GM10847 (cell line): ENCODE results near the gene APOL4.

Experiments used
- POLR2A ChIP-seq: IDR thresholded peaks from 2 replicates; pipeline ENCODE4 v1.6.1; 2011; ENCODE audit not compliant: insufficient read length; ENCODE audit errors: extremely low read depth

APOL4 gene

DNA sequence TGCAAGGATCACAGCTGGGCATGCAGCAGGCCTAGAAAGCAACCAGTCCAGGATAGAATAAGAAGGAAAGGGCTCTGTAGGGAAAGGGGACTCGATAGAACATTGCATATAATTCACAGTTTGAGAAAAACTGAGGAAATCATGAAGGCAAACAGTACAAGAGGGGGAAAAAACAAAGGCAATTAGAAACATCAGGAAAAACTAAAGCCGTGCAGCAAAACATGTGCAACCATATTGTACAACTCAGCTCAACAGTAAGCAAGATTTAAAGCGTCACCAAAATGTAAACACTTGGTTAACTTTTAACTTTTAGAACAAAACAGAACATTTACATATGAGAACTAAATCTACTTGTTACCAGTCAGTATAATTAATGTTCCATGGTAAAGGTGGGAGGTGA, 49.5 kb downstream of the APOL4 start:
- no peak for TF ChIP-seq POLR2A

DNA sequence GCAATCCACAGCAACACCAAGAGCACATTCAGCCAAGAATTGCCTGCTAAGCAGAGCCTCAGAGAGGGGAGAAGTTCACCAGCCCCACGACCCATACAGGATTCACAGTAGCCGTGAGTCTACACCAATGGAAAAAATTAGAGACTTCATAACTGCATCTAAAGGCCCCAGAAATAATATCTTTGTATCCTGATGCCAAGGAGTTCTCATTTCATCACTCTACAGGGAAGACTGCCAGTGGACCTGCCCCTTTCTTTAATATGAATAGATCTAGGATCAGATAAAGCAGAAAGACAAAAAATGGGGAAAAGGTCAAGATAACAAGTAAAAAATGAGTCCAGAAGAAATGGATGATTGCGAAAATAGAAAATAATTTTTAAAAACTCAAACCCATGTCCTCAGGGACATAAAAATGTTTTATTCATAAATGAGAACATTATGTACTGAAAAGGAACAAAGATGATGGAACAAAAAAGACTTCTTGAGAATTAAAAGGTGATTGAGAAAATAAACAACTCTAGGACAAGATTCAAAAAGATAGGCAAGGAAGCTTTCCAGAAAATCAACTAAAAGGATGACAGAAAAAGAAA, 50.5 kb downstream of the APOL4 start:
- no peak for TF ChIP-seq POLR2A

DNA sequence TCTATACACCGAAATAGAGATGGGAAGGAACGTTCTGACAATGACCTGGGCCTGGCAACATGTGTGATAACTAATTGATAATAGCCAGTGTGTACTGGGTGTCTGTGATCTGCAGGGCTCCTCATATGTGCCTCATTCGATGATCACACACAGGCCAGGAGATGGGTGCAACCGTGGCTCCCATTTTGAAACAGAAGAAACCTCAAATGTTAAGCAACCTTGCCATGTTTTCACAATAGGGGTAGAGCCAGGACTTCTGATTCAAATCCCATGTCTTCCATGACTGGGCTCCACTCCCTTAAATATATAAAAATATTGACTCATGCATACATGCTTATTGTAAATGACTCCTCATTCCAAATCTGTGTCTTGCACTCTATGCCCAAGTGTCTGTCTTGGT, 52.2 kb downstream of the APOL4 start:
- no peak for TF ChIP-seq POLR2A

DNA sequence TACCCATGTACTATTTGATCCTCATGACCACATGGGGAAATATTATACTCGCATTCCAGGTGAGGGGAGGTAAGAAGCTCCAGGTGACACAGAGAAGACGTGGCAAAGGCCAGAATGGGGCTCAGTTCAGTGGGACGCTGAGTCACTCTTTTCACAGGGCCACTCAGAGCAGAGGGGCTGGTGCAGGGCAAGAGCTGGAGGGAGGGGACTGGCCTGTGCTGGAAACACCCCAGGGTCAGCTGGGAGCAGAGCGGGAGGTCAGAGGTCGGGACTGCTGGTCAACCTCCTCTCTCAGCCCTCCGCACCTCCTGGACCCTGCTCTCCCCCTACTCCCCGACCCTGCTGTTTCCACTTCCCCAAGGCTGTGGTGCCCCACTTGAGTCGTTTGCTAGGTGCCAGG, 53.2 kb downstream of the APOL4 start:
- TF ChIP-seq POLR2A = no peak

DNA sequence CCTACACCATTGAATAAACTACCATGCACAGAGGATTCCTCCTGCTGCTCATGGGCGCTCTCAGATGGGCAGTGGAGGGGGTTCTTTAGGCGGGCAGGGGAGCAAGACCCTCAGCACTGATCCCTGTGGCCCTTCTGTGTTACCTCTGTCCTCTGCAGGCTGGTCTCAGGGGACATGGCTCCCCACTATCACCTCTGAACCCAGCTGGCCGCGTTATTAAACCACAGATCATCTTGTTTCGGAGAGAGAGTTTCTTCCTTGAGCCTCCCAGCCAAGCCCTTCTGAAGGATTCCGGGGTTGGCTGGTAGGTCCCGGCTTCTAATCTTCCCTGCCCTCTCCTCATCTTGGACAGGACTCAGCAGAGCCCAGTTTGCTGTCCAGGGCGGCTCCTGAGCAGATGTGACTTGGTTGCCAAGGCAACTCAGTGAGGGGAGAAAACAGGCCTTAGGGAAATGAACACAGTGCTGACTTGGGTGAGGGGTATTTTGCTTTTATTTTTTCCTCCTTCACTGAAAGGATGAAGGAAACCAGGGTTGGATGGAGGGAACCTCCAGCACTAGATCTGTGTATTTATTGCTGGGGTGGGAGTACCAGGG, 54.3 kb downstream of the APOL4 start:
- no peak for TF ChIP-seq POLR2A

DNA sequence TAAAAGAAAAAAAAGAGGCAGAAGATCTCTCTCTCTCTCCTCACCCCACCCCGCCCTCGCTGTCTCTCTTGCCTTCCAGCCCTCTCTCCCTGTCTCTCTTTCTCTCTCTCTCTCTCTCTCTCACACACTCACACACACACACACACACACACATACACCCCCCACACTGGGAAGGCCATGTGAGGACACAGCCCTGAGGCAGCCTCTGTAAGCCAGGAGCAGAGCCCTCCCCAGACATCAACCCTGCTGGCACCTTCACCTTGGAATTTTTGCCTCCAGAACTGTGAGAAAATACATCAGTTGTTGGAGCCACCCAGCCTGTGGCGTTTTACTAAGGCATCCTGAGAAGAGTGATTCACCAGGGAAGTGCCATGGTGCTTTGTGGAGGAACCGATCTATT, 55.7 kb downstream of the APOL4 start:
- TF ChIP-seq POLR2A = no peak

DNA sequence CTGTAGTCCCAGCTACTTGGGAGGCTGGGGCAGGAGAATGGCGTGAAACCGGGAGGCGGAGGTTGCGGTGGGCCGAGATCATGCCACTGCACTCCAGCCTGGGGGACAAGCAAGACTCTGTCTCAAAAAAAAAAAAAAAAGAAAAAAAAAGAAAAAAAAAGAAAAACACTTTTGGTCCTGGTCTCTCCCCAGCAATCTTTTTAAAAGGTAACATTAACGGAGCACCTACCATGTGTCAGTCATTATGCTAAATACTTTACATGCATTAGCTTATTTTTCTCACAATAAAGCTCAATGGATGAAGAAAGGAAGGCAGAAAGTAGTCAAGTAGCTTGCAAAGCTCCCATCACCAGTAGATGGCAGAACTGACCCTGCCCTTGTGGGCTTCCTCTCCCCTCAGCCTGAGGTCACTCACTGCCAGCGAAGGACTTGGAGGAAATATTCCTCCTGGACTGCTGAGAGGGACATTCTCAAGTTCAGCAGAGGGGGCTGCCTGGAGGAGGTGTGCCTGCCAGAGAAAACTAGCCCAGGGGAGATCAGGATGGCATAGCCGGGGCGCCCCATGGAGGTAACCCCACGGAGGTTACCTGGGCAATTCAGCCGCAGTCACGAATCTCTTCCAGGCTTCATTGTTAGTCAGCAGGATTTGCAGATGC, 56.6 kb downstream of the APOL4 start:
- TF ChIP-seq POLR2A = no peak

DNA sequence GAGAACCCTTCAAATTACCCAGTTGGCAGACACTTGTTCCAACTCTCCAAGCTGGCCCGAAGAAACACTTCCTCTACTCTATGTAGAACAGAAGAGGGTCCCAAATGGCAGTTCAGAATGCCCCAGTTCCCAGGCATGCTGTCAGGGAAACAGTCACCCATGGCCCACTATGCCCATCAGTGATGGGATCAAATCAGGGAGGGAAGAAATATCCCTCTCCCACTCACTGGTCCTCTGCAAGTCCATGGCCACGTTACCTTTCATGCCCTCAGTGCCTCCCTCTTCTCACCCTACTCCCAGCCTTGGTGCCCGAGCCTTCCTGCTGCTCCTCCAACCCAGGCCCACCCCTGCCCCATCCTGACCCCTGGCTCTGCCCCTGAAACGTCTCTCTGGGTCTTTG, 57.7 kb downstream of the APOL4 start:
- TF ChIP-seq POLR2A = no peak

DNA sequence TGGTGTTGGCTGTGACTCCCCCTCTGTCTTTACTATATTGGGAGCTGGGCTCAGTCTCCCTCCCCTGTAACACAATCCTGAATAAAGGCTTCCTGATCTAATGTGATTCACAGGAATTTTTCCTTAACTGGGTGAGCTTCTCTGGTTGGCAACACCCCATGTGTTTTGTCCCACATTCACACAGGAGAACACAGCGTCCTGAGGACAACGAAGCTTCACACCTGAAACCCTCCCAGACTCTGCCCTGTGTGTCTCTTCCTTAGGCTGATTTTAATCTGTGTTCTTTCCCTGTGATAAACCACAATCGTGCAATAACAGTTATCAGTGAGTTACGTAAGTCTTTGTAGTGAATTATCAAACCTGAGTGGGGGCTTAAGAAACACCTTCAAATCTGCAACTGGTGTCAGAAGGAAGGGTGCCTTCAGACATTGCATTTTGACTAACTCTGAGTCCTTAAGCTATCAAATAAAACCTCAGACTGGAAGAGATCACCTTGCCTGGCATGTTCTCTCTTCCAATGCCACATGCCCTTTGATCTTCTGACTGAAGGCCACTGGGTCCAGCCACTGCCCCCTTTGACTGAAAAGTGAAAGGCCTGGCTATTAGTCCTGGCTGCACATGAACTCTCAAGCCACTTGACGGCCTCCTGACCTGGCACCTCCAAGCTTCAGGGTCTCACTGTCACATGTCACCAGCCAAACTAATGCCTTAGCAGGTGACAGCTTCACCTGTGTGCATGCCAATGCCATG, 58.4 kb downstream of the APOL4 start:
- no peak for TF ChIP-seq POLR2A

DNA sequence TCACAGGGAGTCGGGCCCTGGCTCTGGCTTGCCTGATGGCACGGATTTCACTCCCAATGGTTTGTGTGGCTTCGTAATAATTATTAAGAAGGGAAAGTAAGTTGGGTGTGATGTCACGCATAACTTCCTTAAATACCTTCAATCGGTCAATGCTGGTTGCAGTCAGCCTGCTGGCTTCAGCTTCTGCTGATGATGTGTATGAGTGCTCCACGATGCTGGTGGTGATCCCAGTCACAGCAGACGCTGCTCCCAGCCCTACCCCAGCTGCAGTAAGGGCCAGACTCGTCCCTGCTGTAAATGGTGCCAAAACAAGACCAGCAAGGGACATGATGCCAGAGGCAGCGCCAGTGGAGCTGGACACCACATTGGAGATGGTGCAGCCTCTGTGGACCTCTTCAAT, 60.1 kb downstream of the APOL4 start:
- no peak for TF ChIP-seq POLR2A
